GM19035 (cell line): ENCODE measurements around the gene COX4I2.
"Not testable (repeated sequence)": the region's sequence is repeated elsewhere in the genome, so short reads cannot be mapped to it uniquely, and the experiment has no call there.

Experiments
- ATAC-seq: cut with Tn5 transposase; IDR thresholded peaks from one replicate; pipeline ENCODE4 v1.9.1; 2021; ENCODE audit not compliant: unreplicated experiment

The COX4I2 gene

DNA sequence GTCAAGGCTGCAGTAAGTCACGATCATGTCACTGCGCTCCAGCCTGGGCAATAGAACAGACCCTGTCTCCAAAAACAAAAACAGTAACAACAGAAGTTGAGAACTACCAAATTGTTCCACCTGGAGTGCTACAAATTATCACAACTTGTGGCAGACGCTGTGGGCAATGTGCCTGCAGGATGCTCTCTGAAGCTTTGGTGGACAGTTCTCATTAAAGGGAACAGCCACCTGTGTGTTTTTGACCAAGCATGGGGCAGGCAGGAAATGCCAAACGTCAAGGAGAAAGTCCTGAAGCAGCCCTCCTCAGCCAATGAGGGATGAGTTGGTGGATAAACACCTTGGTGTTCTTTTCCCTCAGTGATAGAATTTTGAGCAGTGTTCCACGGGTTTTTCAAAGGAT lies 15.8 kb downstream of the COX4I2 start:
- ATAC-seq = no peak

DNA sequence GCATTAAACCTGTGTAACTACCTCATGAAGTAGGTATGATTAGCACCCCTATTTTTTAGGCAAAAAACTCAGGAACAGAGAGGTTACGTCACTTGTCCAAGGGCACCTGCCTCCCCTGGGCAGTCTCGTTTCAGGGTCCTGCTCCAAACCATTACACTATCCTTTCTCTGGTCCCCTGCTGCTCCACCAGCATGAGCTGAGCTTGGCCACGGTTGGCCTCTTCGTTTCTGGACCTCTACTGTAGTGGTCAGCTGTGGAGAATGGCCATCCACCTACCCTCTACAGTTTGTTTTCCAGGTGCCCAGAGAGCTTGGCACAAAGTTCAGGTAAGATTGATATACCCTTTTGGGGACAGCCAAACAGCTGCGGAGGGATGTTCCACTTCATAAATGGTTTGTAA lies 16.8 kb downstream of the COX4I2 start:
- ATAC-seq = no peak

DNA sequence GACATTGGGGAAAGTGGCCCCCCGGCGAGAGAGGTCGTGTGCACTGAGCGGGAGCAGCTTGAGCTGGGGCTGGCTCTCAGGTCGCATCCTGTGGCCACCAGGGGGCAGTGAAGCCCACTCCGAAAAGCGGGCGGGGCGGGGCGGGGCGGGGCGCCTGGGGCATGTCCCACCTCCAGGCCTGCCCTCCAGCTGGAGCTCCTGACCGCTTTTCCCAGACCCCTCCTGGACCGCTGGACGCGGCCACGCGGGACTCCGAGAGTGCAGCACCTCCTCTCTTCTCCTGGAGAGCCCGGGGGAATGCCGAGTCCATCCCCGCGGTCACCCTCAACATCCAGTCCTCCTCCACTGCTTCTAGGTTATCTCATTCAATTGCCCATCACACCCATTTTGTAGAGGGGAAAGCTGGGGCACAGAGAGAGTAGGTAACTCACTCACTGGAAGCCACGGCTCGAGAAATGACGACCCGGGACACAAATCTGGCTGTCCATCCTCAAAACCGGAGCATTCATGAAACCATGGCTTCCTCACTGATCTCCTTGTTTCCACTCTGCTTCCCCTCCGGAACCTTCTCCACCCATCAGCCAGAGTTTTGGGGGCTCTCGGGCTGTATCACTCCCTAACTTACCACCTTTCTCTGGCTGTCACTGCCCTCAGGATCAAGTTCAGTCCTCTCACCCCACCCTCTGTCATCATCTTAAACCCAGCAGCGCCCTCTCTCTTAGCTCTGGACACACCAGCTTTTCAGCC lies 24.1 kb downstream of the COX4I2 start:
- ATAC-seq = peak; percentile 82

DNA sequence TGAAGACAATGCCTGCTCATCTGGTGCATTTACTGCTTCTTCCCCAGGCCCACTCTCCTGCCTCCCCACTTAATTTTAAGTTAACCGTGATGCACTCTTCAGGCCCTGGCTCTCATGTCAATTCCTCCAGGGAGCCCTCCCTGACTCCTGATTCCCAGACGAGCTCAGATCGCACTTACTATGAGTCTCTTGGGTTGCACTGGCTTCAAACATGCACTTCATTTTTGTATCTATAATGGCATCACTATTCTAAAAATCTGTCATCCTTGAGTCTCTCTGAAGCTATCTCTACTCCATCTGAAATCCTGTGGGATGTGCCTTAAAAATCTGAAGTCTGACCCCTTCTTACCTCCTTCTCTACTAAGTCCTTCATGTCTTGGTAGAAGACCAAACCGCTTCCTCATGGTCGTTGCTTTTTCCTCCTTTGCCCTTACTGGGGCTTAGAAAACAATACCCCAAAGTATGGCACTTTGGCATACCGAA lies 24.7 kb downstream of the COX4I2 start:
- ATAC-seq = no peak

DNA sequence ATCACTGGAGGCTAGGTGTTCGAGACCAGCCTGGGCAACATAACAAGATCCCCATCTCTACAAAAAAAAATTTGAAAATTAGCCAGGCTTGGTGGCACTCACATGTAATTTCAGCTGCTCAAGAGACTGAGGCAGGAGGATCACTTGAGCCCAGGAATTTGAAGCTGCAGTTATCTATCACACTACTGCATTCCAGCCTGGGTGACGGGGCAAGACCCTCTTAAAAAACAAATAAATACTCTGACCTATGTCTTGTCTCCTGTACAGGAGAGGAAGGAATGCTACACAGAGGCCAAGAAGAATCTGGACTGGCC lies 25.8 kb downstream of the COX4I2 start:
- ATAC-seq = no peak

DNA sequence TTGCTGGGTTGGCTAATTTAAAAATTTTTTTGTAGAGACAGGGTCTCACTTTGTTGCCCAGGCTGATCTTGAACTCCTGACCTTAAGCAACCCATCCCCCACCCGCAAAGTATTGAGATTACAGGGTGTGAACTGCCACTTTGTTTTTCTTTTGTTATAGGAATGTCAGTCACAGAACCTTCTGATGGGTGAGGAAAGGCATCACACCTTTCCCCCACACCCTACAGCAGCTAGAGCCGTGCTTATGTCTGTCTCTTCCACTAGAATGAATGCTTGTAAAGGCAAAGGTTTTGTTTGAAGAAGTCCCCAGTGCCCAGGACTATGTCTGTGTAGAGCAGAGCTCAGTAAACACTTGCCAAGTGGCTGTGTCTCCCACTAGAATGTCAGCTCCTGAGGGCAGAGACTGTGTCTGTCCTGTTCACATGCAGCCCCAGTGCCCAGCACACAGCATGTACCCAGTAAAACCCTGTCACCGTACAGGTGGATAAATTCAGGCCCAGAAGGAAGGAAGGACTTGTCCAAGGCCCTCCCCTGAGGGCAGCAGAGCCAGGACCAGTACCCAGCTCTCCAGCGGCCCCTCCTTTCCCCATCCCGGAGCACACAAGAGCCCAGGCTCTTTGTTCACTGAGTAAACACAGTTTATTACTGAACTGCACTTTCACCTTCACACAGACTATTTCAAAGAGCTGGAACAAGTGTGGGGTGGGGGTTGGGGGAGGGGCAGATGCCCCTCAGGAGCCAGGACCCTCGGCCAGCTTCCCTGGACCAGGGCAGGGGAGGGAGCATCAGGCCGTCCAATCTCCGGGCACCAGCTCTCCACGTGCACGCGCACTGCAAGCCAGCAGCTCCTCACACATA lies 26.4 kb downstream of the COX4I2 start:
- ATAC-seq = no peak

DNA sequence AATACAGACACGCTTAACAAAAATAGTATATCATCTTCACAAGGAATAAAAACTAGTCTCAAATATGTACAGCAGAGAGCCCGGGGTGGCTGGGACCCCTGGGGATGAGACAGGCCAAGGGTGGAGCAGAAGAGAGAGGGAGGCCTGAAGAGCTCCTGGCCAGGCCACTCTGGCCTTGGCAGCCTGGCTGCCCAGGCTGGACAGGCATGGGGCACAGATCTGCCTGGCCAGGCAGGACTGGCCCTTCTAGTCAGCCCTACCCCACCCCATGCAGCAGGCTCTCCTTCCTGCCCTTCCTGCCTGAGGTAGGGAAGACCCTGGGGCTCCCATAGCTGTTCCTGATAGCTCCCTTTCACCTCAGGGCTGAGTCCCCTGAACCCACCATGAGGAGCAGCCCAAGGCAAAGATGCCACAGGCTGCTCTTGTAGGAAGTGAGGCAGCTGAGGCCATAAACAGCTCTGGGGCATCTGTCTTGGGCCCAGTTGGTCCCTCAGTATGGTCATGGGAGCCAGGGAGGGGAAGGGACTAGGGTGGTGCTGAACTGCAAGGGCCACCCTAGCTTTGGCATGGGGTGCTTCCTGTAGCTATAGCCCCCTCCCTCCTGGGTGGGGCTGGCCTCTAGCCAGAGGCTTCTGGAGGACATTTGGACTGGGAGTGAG lies 27.1 kb downstream of the COX4I2 start:
- no peak for ATAC-seq

DNA sequence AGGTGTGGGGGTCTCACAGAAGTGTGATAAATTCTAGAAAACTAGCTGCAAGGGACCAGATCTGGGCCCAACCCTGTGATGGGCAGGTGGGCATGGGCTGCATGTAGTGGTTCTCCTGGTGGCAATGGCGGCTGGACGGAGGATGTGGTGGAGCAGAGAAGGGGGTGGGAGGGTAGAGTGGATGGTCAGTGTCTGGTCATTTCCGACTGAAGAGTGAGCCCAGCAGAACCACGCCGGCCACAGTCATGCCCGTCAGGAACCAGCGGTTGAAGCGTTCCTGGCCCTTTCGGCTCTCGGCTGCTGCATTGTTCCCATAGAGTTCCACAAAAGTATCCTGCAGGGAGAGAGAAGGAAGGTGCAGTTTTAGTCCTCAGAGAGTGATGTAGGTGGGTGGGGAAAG lies 28.0 kb downstream of the COX4I2 start:
- no peak for ATAC-seq

DNA sequence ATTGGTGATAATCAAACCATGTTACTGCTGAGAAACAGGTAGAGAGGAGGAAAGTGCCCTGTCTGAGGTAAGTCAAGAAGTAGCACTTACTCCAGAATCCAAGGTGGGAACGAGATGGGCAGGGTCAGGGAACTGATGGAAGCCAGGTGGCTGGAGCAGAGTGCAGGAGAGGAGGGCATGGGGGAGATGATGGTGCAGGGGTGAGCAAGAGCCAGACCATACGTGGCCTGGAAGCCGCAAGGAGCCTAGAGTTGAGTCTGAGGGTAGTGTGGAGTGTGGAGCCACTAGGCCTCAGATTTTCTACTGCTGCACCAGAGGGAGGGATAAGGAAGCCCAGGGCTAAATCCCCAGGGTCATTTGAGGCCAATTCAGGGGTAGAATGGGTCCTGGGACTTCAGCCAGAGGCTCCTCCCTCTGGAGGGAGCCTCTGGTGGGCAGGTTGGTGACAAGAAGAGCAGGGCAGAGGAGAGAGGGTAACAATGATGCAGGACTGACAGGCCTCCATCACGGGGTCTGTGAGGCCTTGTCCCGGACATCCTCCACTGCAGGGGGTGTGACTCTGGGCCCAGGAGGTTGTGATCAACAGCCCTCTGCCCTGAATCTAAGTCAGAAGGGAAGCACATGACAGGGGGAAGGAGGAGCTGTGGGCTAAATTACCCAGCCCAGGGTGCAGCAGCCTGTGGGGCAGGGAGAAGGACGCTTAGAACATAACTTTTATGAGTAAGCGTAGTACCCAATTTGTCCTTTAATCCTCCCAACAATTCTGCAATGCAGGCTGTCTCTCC lies 28.7 kb downstream of the COX4I2 start:
- ATAC-seq = no peak

DNA sequence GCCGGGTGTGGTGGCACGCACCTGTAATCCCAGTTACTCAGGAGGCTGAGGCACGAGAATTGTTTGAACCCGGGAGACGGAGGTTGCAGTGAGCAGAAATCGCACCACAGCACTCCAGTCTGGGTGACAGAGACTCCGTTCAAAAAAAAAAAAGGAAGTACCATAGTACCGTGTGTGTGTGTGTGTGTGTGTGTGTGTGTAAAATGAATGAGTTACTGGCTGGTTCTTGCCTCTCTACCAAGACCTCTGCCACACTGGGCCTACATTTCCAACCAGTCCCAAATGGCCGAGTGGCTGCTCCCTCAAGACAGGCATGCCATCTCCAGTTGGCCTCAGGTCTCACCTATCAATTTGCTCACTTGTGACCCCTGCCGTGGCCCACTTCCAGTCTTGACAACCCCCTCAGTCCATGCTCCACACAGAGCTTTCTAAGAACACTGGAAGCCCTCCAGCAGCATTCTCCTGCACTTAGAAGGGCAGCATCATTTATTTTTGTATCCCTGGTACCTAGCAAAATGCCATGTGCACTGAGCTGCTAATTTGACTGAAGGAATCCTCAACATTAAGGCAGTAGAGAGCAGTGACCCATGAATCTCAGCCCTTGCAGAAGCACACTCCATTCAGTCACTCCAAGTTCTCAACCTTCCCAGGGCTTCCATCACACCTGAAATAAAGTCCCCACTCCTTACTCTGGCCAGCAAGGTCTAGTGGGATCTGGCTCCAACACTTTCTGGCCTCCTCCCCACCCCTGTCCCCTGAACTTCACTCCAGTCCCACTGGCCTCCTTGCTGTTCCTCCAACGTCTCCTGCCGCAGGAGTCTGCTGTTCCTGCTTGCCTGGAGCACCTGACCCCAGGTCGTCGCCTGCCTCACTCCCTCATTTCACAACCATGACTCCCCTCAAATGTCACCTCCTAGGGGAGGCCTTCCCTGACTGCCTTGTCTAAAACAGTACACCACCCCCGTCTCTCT lies 29.9 kb downstream of the COX4I2 start:
- no peak for ATAC-seq

DNA sequence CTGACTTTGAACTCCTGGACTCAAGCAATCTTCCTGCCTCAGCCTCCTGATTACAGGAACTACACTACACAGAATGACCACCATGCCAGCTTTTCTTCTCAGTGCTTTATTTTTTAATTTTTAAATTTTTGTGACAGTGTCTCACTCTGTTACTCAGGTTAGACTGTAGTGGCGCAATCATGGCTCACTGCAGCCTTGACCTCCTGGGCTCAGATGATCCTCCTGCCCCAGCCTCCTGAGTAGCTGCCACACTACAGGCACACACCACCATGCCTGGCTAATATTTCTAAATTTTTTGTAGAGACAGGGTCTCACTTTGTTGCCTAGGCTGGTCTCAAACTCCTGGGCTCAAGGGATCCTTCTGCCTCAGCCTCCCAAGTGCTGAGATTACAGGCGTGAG lies 31.2 kb downstream of the COX4I2 start:
- not testable (repeated sequence) for ATAC-seq

DNA sequence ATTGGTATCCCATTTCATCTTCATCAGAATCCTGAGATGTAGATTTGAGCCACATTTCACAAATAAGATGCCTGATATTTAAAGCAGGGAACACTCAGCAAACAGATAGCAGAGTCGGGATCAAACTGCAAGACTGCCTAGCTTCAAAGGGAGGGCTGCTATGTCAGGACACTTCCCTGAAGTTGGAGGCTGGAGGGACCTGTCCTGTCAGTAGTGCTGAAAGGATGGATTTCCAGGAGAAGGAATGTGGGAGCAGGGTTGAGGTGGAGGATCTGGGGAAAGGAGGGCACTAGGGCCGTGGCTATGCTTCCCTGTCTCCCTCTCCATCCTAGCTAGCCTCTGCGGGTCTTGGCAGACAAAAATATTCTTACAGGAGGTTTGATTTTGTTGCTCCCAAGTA lies 32.2 kb downstream of the COX4I2 start:
- no peak for ATAC-seq

DNA sequence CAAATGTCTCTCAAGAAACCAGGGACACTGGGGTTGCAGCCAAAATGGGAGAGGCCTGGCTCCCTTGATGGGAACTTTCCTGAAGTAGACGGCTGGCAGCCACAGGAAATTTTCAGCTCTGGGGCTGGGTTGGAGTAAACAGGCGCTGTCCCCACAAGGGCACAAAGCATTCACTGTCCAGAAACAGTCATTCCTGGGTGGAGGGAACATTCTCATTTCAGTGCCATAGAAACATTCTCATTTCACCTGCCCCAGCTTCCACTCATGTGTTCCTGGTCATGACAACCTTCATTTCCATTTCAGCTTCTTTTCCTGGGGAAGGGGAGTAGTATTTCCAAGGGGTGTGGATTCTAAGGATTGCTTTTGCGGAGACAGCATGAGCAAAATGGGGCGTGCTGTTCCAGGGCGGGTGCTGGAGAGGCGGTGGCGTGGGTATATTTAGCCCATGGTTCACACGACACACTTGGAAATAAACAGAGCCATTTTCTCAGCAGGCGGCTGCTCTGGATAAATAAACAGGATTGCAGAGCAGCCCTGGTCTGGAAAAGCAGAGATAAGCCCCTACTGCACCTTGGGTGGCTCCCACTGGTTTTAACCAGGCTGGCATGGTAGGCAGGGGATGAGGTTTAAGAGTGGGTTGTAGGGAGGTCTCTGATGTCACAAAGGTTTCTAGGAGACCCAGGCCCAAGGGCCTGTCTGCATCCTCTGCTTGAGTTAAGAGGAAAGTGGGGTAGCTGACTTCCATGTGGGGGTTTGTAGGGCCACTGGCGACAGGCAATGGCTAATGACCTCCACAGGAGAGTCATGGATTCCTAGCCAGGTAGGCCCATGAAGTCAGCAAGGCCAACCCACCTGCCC lies 32.9 kb downstream of the COX4I2 start:
- no peak for ATAC-seq

DNA sequence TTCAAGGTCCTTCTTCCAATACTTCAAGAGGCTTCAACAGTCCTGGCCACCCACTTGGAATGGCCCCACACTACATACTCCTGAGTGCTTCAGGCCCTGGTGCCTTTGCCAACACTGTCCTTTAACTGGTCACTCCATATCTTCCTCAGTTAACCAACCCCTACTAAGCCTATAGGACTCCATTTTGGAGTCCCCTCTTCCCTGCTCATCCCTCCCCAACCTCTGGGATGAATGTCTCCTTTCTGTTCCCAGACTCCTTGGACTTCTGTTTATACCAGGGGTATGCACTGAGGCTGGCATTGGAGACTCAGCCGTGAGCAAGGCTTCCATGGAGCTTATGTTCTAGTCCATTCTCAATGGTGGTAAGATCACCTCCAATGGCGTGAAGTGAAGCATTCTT lies 33.6 kb downstream of the COX4I2 start:
- no peak for ATAC-seq

DNA sequence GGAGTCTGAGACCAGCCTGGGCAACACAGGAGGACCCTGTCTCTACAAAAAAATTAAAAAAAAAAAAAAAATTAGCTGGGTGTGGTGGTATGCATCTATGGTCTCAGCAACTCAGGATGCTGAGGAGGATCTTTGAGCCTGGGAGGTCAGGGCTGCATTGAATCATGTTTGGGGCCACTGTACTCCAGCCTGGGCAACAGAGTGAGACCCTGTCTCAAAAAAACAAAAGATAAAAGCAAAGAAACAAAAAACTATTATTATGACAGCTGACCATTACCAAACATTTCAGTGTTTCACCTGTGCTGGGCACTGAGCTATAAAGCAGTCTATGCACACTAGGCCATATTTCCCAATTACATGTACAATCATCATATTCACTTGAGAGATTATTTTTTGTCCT lies 35.7 kb downstream of the COX4I2 start:
- no peak for ATAC-seq

DNA sequence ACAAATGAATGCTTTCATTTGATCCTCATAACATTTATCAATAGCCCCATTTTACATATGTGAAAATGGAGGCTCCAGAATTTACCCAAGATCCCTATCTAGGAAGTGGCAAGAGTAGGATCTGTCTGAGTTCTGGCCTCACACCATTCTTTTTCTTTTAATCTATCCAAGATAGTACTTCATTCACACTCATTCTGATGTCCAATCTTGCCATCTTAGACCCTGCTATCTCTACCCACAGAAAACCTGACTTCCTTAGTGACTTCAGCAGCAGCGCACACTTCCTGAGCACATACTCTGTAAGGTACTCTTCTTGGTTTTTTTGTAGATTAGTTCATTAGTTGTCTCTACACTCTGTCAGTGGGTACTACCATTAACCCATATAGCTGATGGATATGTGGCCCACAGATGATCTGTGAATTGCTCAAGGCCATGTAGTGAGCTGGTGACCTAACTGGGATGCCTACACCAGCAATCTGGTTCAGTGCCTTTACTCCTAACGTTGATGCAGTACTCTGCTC lies 36.3 kb downstream of the COX4I2 start:
- no peak for ATAC-seq

DNA sequence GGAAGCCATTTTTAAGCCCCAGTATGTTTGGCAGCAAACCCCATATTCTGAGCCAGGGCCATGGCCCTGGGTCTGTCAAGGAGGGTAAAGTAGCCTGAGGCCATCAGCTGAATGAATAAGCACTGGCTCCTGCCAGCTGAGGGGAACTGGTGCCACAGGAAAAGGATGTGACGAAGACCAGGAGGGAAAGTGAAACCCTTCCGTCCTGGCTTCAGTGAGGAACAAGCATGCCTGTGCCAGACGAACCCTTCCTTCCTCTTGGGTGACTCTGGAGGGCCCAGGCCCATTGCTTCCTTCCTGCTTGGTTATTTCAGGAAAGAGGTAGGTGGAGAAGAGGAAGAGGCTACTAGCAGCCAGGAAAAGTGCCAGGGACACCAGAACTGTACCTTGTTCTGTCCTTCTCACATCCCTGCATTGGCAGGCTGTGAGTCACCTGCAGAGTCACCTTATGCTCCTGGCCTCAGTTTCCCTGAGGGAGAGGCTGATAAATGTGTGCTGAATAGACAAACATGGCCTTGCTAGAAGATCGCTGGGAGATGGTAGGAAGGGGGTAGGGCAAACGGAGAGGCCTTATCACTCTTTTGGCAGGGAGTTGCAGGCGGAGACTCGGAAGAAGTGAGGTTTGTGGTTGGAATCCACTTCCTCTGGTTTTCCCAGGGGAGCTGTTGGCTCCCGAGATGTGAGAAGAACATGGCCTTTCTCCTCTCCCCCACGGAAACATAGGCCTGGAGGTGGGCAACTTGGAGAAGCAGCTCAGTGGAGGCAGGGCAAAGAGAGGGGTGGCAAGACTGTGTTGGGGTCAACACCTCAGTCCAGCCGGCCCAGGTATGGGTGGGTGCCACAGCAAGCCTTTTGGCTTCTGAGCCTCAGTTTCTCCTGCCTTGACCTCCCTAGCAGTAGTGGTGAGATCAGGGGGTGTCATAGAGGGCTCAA lies 37.4 kb downstream of the COX4I2 start:
- ATAC-seq = peak; percentile 53
